GM10248 (cell line): ENCODE results near the gene CTDSPL.

Experiments
- CTCF ChIA-PET: fragments of 300-600 bp; sonication (Branson Sonifier 250); formaldehyde crosslinking; extraction: SDS; loops from one replicate; lab custom pipeline; 2021; ENCODE audit warnings: antibody characterized with exemption; lab: Yijun Ruan, JAX
- POLR2A ChIA-PET: fragments of 350-650 bp; sonication (Branson Sonifier 250); formaldehyde crosslinking; extraction: SDS; loops from one replicate; lab custom pipeline; 2020; ENCODE audit warnings: antibody characterized with exemption; lab: Yijun Ruan, JAX
- DNase-seq: peaks from one replicate; pipeline ENCODE4 v3.0.0; 2012; ENCODE audit errors: extremely low spot score
- TF ChIP-seq, protein P1 (sequence below): IDR thresholded peaks from 2 replicates; pipeline ENCODE4 v1.5.1; 2012; ENCODE audit warnings: mild to moderate bottlenecking, low read depth; ENCODE audit errors: extremely low read depth, missing control alignments, control extremely low read depth

The CTDSPL gene

GRCh38 chr3:37886395-37886794 is 24.7 kb downstream of the CTDSPL start:
- CTCF ChIA-PET, result interaction anchor here (0.8 to 3.7 kb wide), 3 partner anchors 9 to 81 kb away, joined by 3 to 13 read pairs (median 3); no protein-coding TSS in a partner anchor
- TF ChIP-seq, protein P1, sequence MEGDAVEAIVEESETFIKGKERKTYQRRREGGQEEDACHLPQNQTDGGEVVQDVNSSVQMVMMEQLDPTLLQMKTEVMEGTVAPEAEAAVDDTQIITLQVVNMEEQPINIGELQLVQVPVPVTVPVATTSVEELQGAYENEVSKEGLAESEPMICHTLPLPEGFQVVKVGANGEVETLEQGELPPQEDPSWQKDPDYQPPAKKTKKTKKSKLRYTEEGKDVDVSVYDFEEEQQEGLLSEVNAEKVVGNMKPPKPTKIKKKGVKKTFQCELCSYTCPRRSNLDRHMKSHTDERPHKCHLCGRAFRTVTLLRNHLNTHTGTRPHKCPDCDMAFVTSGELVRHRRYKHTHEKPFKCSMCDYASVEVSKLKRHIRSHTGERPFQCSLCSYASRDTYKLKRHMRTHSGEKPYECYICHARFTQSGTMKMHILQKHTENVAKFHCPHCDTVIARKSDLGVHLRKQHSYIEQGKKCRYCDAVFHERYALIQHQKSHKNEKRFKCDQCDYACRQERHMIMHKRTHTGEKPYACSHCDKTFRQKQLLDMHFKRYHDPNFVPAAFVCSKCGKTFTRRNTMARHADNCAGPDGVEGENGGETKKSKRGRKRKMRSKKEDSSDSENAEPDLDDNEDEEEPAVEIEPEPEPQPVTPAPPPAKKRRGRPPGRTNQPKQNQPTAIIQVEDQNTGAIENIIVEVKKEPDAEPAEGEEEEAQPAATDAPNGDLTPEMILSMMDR, result no peak
- no peak for DNase-seq
- POLR2A ChIA-PET, result no interaction called here

DNA sequence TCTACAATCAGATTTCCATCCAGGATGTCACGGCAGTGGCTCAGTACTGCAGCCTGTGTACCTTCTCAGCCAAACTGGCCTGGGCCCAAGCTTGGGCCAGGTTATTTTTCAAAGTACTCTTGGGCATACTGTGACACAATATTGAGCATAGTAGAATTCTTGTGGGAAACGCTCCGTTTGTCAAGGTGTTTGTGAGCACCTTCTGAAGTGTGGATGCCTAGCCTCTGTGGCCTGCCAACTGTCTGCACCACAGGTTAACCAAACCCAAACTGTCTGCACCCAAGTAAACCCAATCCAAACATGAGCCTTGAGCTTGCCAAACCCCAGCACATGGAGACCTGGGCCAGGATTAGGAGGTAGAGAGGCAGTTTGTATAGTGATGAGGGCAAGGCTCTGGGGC is 25.4 kb downstream of the CTDSPL start:
- no peak for DNase-seq
- CTCF ChIA-PET, result interaction anchor here (0.8 to 3.7 kb wide), 6 partner anchors 8 to 80 kb away, joined by 3 to 13 read pairs (median 3); no protein-coding TSS in a partner anchor
- POLR2A ChIA-PET, result no interaction called here
- TF ChIP-seq, protein P1, result no peak

- ChIA-PET CTCF (interaction anchor here (1.0 to 3.7 kb wide), 5 partner anchors 9 to 69 kb away, joined by 3 to 13 read pairs (median 3); no protein-coding TSS in a partner anchor), POLR2A (no interaction called here)
- no peak for DNase-seq
- TF ChIP-seq, protein P1, result no peak
Measured at GRCh38 chr3:37887824-37888223, 26.1 kb downstream of the CTDSPL start.

- CTCF ChIA-PET, result interaction anchor here (1.2 to 3.7 kb wide), 3 partner anchors 23 to 69 kb away, joined by 3 to 13 read pairs (median 3); no protein-coding TSS in a partner anchor
- DNase-seq, result no peak
- TF ChIP-seq, protein P1, result no peak
- POLR2A ChIA-PET, result no interaction called here
Measured at GRCh38 chr3:37888421-37888820, 26.7 kb downstream of the CTDSPL start.

- ChIA-PET POLR2A (no interaction called here), CTCF (interaction anchor here (0.6 to 0.8 kb wide), 4 partner anchors 9 to 58 kb away, joined by 3 read pairs; no protein-coding TSS in a partner anchor)
- no peak for DNase-seq
- TF ChIP-seq, protein P1, result no peak
Measured at GRCh38 chr3:37890522-37890921, 28.8 kb downstream of the CTDSPL start.

GRCh38 chr3:37891227-37891626 is 29.5 kb downstream of the CTDSPL start:
- ChIA-PET POLR2A (no interaction called here), CTCF (interaction anchor here (0.6 kb wide), 1 partner anchor 59 kb away, joined by 3 read pairs; no protein-coding TSS in a partner anchor)
- DNase-seq, result no peak
- TF ChIP-seq, protein P1, result no peak
